Colonic mucosa (tissue), 4 donors: Measurements from ENCODE around the gene MAPT. TPM values are rescaled to one million over a fixed set of nuclear protein-coding genes. Genes with fewer than 3 reads are reported as not detected.

Experiments used
- DNase-seq: peaks from one replicate; pipeline ENCODE4 v3.0.0-alpha.2; 2020
- H3K27ac ChIP-seq: fragments of 200-600 bp; one replicate; pipeline ENCODE4 v1.8.0; 2021
- H3K27me3 ChIP-seq: fragments of 200-600 bp; one replicate; pipeline ENCODE4 v1.8.0; 2021
- H3K36me3 ChIP-seq: fragments of 200-600 bp; one replicate; pipeline ENCODE4 v1.8.0; 2021
- H3K4me1 ChIP-seq: fragments of 200-600 bp; one replicate; pipeline ENCODE4 v1.8.0; 2021; ENCODE audit warnings: mild to moderate bottlenecking
- H3K4me3 ChIP-seq: fragments of 200-600 bp; one replicate; pipeline ENCODE4 v1.8.0; 2021
- H3K9ac ChIP-seq, 2 donors: one replicate each; pipeline ENCODE4 v1.7.0; 2013; ENCODE audit warnings: control low read depth in 2 of 2, low read depth in 2 of 2, low read length in 2 of 2
- H3K9me3 ChIP-seq: fragments of 200-600 bp; one replicate; pipeline ENCODE4 v1.8.0; 2021
- CTCF ChIP-seq: fragments of 200-600 bp; IDR thresholded peaks from one replicate; pipeline ENCODE4 v1.8.0; 2022; ENCODE audit warnings: antibody characterized with exemption, mild to moderate bottlenecking
- intact Hi-C: fragments of 100-400 bp; cut with DNase I; formaldehyde crosslinking; loops from one replicate; pipeline ENCODE4 v1.14.1; 2022
- total RNA-seq, 2 donors: library from RNA; stranded (reverse); fragmentation: NEBNext Ultra II Directional in 1 of 2; extraction: Animal tissue kit (Norgen Biotek cat#: 25700) in 1 of 2; gene quantifications; one replicate each; pipeline ENCODE4 v1.2.1, GENCODE V29; 2021
- donor health status: healthy.
- donor health status: DM: no; HTN: no; CAD: no.
- donor health status: DM: no; HTN: no; CAD: no.

Gene MAPT
- total RNA-seq, 2 donors from 2014 or later, result 0.37 to 2.9 TPM

- no peaks in the 10 kb centered on the region for H3K9me3 ChIP-seq
- intact Hi-C loops, result no loop called here
- no peaks in the 10 kb centered on the region for H3K4me1 ChIP-seq
- H3K4me3 ChIP-seq, result no peak overlapping the region
- H3K36me3 ChIP-seq, result no peaks in the 10 kb centered on the region
- H3K27ac ChIP-seq, result no peak overlapping the region
- no peak overlapping the region for H3K9ac ChIP-seq
- no peak for TF ChIP-seq CTCF
- no peak for DNase-seq
- H3K27me3 ChIP-seq, result no peaks in the 10 kb centered on the region
These were observed 19.8 kb downstream of the MAPT start for GRCh38 chr17:45914047-45914717.

GRCh38 chr17:45915263-45915662 is 20.9 kb downstream of the MAPT start:
- Histone ChIP-seq H3K4me1 (no peaks in the 10 kb centered on the region), H3K36me3 (no peaks in the 10 kb centered on the region), H3K9me3 (no peaks in the 10 kb centered on the region), H3K4me3 (no peak overlapping the region), H3K27me3 (no peaks in the 10 kb centered on the region), H3K27ac (no peak overlapping the region), H3K9ac (no peak overlapping the region)
- no peak for DNase-seq
- intact Hi-C loops, result no loop called here
- no peak for TF ChIP-seq CTCF

GRCh38 chr17:45917081-45917480 is 22.7 kb downstream of the MAPT start:
- Histone ChIP-seq H3K9ac (no peak overlapping the region), H3K9me3 (no peaks in the 10 kb centered on the region), H3K4me3 (no peak overlapping the region), H3K27me3 (no peaks in the 10 kb centered on the region), H3K27ac (no peak overlapping the region), H3K4me1 (no peaks in the 10 kb centered on the region), H3K36me3 (no peaks in the 10 kb centered on the region)
- intact Hi-C loops, result no loop called here
- no peak for DNase-seq
- TF ChIP-seq CTCF, result no peak

GRCh38 chr17:45918241-45918745 is 23.9 kb downstream of the MAPT start:
- Histone ChIP-seq H3K4me3 (no peak overlapping the region), H3K36me3 (no peaks in the 10 kb centered on the region), H3K9me3 (no peaks in the 10 kb centered on the region), H3K27me3 (no peaks in the 10 kb centered on the region), H3K9ac (no peak overlapping the region), H3K4me1 (no peaks in the 10 kb centered on the region), H3K27ac (no peak overlapping the region)
- TF ChIP-seq CTCF, result no peak
- intact Hi-C loops, result no loop called here
- no peak for DNase-seq

- no peak overlapping the region for H3K9ac ChIP-seq
- DNase-seq, result no peak
- TF ChIP-seq CTCF, result no peak
These were observed 24.8 kb downstream of the MAPT start for GRCh38 chr17:45919136-45919535.

More at GRCh38 chr17:45919136-45919535, 24.8 kb downstream of the MAPT start:
- no peaks in the 10 kb centered on the region for H3K9me3 ChIP-seq
- no peaks in the 10 kb centered on the region for H3K27me3 ChIP-seq
- intact Hi-C loops, result no loop called here
- H3K36me3 ChIP-seq, result no peaks in the 10 kb centered on the region
- no peak overlapping the region for H3K4me3 ChIP-seq
- no peaks in the 10 kb centered on the region for H3K4me1 ChIP-seq
- H3K27ac ChIP-seq, result no peak overlapping the region
